CD4-positive, alpha-beta T cell (primary cell): ENCODE measurements around the gene PDLIM1. TPM values are rescaled to one million over a fixed set of nuclear protein-coding genes. Genes with fewer than 3 reads are reported as not detected.

Experiments used
- ATAC-seq: fragments of 200-7000 bp; cut with Tn5 transposase; one replicate; pipeline ENCODE4 v1.10.0; 2022; ENCODE audit warnings: mild to moderate bottlenecking; ENCODE audit not compliant: poor library complexity
- CTCF ChIA-PET: fragments of 350-600 bp; sonication (Branson Sonifier 250); formaldehyde crosslinking; loops from one replicate; lab custom pipeline; 2021; ENCODE audit warnings: antibody characterized with exemption, inconsistent platforms; lab: Charles Lee
- POLR2A ChIA-PET: fragments of 350-600 bp; sonication (Branson Sonifier 250); formaldehyde crosslinking; loops from one replicate; lab custom pipeline; 2021; ENCODE audit warnings: antibody characterized with exemption, inconsistent platforms; lab: Charles Lee
- DNase-seq, 14 experiments: peaks; one replicate each; pipeline ENCODE4 v3.0.0-alpha.2; 2013 to 2020; ENCODE audit warnings: mixed read lengths in 2 of 14
- H3K27ac ChIP-seq, 2 donors: one replicate each; pipeline versions ENCODE4 v1.5.1 to v1.7.0; 2013; ENCODE audit warnings: low read length in 2 of 2, low read depth in 1 of 2, mild to moderate bottlenecking in 1 of 2
- H3K27me3 ChIP-seq, 2 experiments: 1 replicate in 1 of 2; 2 replicates in 1 of 2; pipeline versions ENCODE4 v1.6.1 to v1.7.0; 2013; ENCODE audit warnings: low read length in 2 of 2, control low read depth in 1 of 2, mild to moderate bottlenecking in 1 of 2, moderate library complexity in 1 of 2; ENCODE audit not compliant: insufficient read depth in 2 of 2, control insufficient read depth in 1 of 2
- H3K36me3 ChIP-seq: one replicate; pipeline ENCODE4 v1.6.1; 2013; ENCODE audit warnings: low read length, control low read depth; ENCODE audit not compliant: insufficient read depth
- H3K4me1 ChIP-seq: one replicate; pipeline ENCODE4 v1.6.1; 2013; ENCODE audit warnings: low read length, control low read depth; ENCODE audit not compliant: insufficient read depth
- H3K4me3 ChIP-seq: one replicate; pipeline ENCODE4 v1.5.1; 2013; ENCODE audit warnings: mild to moderate bottlenecking, low read length, moderate library complexity
- H3K9me3 ChIP-seq, 2 experiments: 1 replicate in 1 of 2; 2 replicates in 1 of 2; pipeline versions ENCODE4 v1.6.1 to v1.7.0; 2013; ENCODE audit warnings: low read length in 2 of 2, mild to moderate bottlenecking in 2 of 2, control low read depth in 1 of 2, moderate library complexity in 1 of 2; ENCODE audit not compliant: control insufficient read depth in 1 of 2, insufficient read depth in 1 of 2
- H3K27ac Mint-ChIP-seq: one replicate; pipeline ENCODE4 v1.8.0; 2020; ENCODE audit warnings: mixed read lengths
- H3K27me3 Mint-ChIP-seq: one replicate; pipeline ENCODE4 v1.8.0; 2021; ENCODE audit warnings: mixed read lengths
- H3K36me3 Mint-ChIP-seq: one replicate; pipeline ENCODE4 v1.8.0; 2021; ENCODE audit warnings: low read depth, mixed read lengths
- H3K4me1 Mint-ChIP-seq: one replicate; pipeline ENCODE4 v1.8.0; 2021; ENCODE audit warnings: low read depth, mixed read lengths
- H3K4me3 Mint-ChIP-seq: one replicate; pipeline ENCODE4 v1.8.0; 2020; ENCODE audit warnings: mild to moderate bottlenecking, mixed read lengths
- H3K9me3 Mint-ChIP-seq: one replicate; pipeline ENCODE4 v1.8.0; 2020; ENCODE audit warnings: mixed read lengths
- CTCF ChIP-seq: fragments of 200-600 bp; IDR thresholded peaks from one replicate; pipeline ENCODE4 v1.8.0; 2022; ENCODE audit warnings: antibody characterized with exemption, mild to moderate bottlenecking
- intact Hi-C, 2 experiments: fragments of 100-400 bp; cut with DNase I in 1 of 2; cut with micrococcal nuclease in 1 of 2; formaldehyde crosslinking; loops; one replicate each; pipeline versions ENCODE4 v1.15.1 to v1.9.0; 2023 to 2025; cut with DNase I, micrococcal nuclease
- total RNA-seq, 174 experiments: library from RNA in 2 of 174; stranded (reverse) in 2 of 174; gene quantifications; one replicate each; pipeline ENCODE4 v1.2.3 and lab custom pipeline; 2021 to 2026

PDLIM1 gene
- total RNA-seq, 2 experiments from 2014 or later: 0.41 to 0.75 TPM

GRCh38 chr10:95266674-95267095 is 24.1 kb downstream of the PDLIM1 start:
- no peak for TF ChIP-seq CTCF
- no peaks in the 10 kb centered on the region for H3K9me3 ChIP-seq
- ATAC-seq (no peak), DNase-seq (peak in 3 of 14 experiments; percentile 31 to 47 (median 38))
- Mint-ChIP-seq H3K4me3 (no peak overlapping the region), H3K4me1 (no peaks in the 10 kb centered on the region), H3K27ac (no peak overlapping the region), H3K36me3 (no peaks in the 10 kb centered on the region), H3K9me3 (no peaks in the 10 kb centered on the region), H3K27me3 (no peaks in the 10 kb centered on the region)
- CTCF ChIA-PET: no interaction called here
- no peak overlapping the region for H3K27ac ChIP-seq
- no peaks in the 10 kb centered on the region for H3K4me1 ChIP-seq
- POLR2A ChIA-PET: no interaction called here
- no peak overlapping the region for H3K4me3 ChIP-seq
- H3K27me3 ChIP-seq: no peaks in the 10 kb centered on the region
- no peaks in the 10 kb centered on the region for H3K36me3 ChIP-seq
- intact Hi-C loops: no loop called here

- H3K36me3 ChIP-seq: no peaks in the 10 kb centered on the region
- no peaks in the 10 kb centered on the region for H3K27me3 Mint-ChIP-seq
- ChIA-PET CTCF (no interaction called here), POLR2A (no interaction called here)
- H3K4me3 Mint-ChIP-seq: no peak overlapping the region
- no peak for DNase-seq
- TF ChIP-seq CTCF: no peak
- H3K4me1 Mint-ChIP-seq: no peaks in the 10 kb centered on the region
- no peaks in the 10 kb centered on the region for H3K9me3 ChIP-seq
- H3K27me3 ChIP-seq: no peaks in the 10 kb centered on the region
- H3K4me1 ChIP-seq: no peaks in the 10 kb centered on the region
- H3K27ac ChIP-seq: no peak overlapping the region
- H3K9me3 Mint-ChIP-seq: no peaks in the 10 kb centered on the region
- no peak overlapping the region for H3K4me3 ChIP-seq
- intact Hi-C loops: no loop called here
- ATAC-seq: no peak
- H3K36me3 Mint-ChIP-seq: no peaks in the 10 kb centered on the region
- H3K27ac Mint-ChIP-seq: no peak overlapping the region
Measured at GRCh38 chr10:95265572-95265971, 25.2 kb downstream of the PDLIM1 start.

- Histone ChIP-seq H3K27me3 (no peaks in the 10 kb centered on the region), H3K27ac (no peak overlapping the region), H3K36me3 (no peaks in the 10 kb centered on the region), H3K4me1 (no peaks in the 10 kb centered on the region), H3K9me3 (no peaks in the 10 kb centered on the region), H3K4me3 (no peak overlapping the region)
- H3K27me3 Mint-ChIP-seq: no peaks in the 10 kb centered on the region
- TF ChIP-seq CTCF: no peak
- intact Hi-C loops: no loop called here
- no peaks in the 10 kb centered on the region for H3K36me3 Mint-ChIP-seq
- no peak overlapping the region for H3K27ac Mint-ChIP-seq
- POLR2A ChIA-PET: no interaction called here
- CTCF ChIA-PET: no interaction called here
- H3K4me1 Mint-ChIP-seq: no peaks in the 10 kb centered on the region
- no peak for DNase-seq
- no peak for ATAC-seq
- no peaks in the 10 kb centered on the region for H3K9me3 Mint-ChIP-seq
- no peak overlapping the region for H3K4me3 Mint-ChIP-seq
Measured at GRCh38 chr10:95264227-95265051, 26.4 kb downstream of the PDLIM1 start.
